Muscle of leg (tissue), 16 donors: ENCODE results near the gene COL16A1. TPM values are rescaled to one million over a fixed set of nuclear protein-coding genes. Genes with fewer than 3 reads are reported as not detected.
A peak's percentile ranks its signal among the peaks of the same experiment; 100 is the strongest.

Experiments used
- DNase-seq: peaks from one replicate; pipeline ENCODE4 v3.0.0; 2013
- H3K27ac ChIP-seq: one replicate; pipeline ENCODE4 v1.5.1; 2013; ENCODE audit warnings: mild to moderate bottlenecking, low read length, control low read depth
- H3K27me3 ChIP-seq: one replicate; pipeline ENCODE4 v1.6.1; 2013; ENCODE audit warnings: low read length; ENCODE audit not compliant: control insufficient read depth, insufficient read depth
- H3K36me3 ChIP-seq: one replicate; pipeline ENCODE4 v1.6.1; 2013; ENCODE audit warnings: low read length; ENCODE audit not compliant: control insufficient read depth, insufficient read depth
- H3K4me1 ChIP-seq: one replicate; pipeline ENCODE4 v1.6.1; 2013; ENCODE audit warnings: low read length; ENCODE audit not compliant: control insufficient read depth, insufficient read depth
- H3K4me3 ChIP-seq: one replicate; pipeline ENCODE4 v1.5.1; 2013; ENCODE audit warnings: low read length, control low read depth
- H3K9me3 ChIP-seq: replicated peaks from 2 replicates; pipeline ENCODE4 v1.6.1; 2013; ENCODE audit warnings: low read depth, low read length; ENCODE audit not compliant: control insufficient read depth
- WGBS: methylation state at CpG from one replicate; pipeline ENCODE4 v1.1.5; 2013; ENCODE audit warnings: missing lambda C conversion rate; ENCODE audit not compliant: insufficient coverage; 5-methylcytosine and 5-hydroxymethylcytosine counted together
- long read RNA-seq, 11 donors: transcript quantifications; one replicate each; lab custom pipeline, GENCODE V29; 2026
- polyA plus RNA-seq, 8 donors: library from polyadenylated mRNA; unstranded; fragments of 120-200 nt; gene quantifications; one replicate each; pipeline versions ENCODE4 v1.2.1 to v1.2.3, GENCODE V29; 2013; ENCODE audit warnings: inconsistent platforms in 1 of 8, low replicate concordance in 1 of 8; ENCODE audit not compliant: insufficient read length in 8 of 8, insufficient read depth in 1 of 8
- total RNA-seq: library from RNA; stranded (reverse); fragments of 120-200 nt; gene quantifications from one replicate; pipeline ENCODE4 v1.2.4, GENCODE V29; 2013

Gene COL16A1
- total RNA-seq (229 TPM), polyA plus RNA-seq (100 to 1,000 TPM in 7 of 8 donors, 10 to 100 TPM in 1; 96.2 to 245 (median 136) TPM)
- long read RNA-seq, donor 1, result 0 reads
- long read RNA-seq, donor 2, result 0 reads
- long read RNA-seq, donor 3, partial matches to known transcripts, result 5 of 5 reads
- long read RNA-seq, donor 3, other reads (novel, unspliced or antisense), result 0 of 5 reads
- long read RNA-seq, donor 4, full-length matches to known transcripts, result 1 of 1 reads
- long read RNA-seq, donor 4, partial matches to known transcripts, result 0 of 1 reads
- long read RNA-seq, donor 4, other reads (novel, unspliced or antisense), result 0 of 1 reads
- long read RNA-seq, donor 5, full-length matches to known transcripts, result 3 of 56 reads
- long read RNA-seq, donor 5, partial matches to known transcripts, result 53 of 56 reads
- long read RNA-seq, donor 5, other reads (novel, unspliced or antisense), result 0 of 56 reads
- long read RNA-seq, donor 6, full-length matches to known transcripts, result 3 of 24 reads
- long read RNA-seq, donor 6, partial matches to known transcripts, result 21 of 24 reads
- long read RNA-seq, donor 6, other reads (novel, unspliced or antisense), result 0 of 24 reads
- long read RNA-seq, donor 7, full-length matches to known transcripts, result 1 of 29 reads
- long read RNA-seq, donor 7, partial matches to known transcripts, result 28 of 29 reads
- long read RNA-seq, donor 7, other reads (novel, unspliced or antisense), result 0 of 29 reads
- long read RNA-seq, donor 8, partial matches to known transcripts, result 21 of 21 reads
- long read RNA-seq, donor 8, other reads (novel, unspliced or antisense), result 0 of 21 reads
- long read RNA-seq, donor 9, partial matches to known transcripts, result 16 of 16 reads
- long read RNA-seq, donor 9, other reads (novel, unspliced or antisense), result 0 of 16 reads
- long read RNA-seq, donor 10, partial matches to known transcripts, result 14 of 15 reads
- long read RNA-seq, donor 10, other reads (novel, unspliced or antisense), result 0 of 15 reads
- long read RNA-seq, donor 11, full-length matches to known transcripts, result 1 of 27 reads
- long read RNA-seq, donor 11, partial matches to known transcripts, result 26 of 27 reads
- long read RNA-seq, donor 11, other reads (novel, unspliced or antisense), result 0 of 27 reads

GRCh38 chr1:31703431-31704270 lies at the start of gene COL16A1:
Gene COL16A1 (minus strand): TSS chr1:31704017. CDS start chr1:31702193, 1,824 bp downstream.
- peak within 1 kb of the TSS; percentile 62 for H3K4me3 ChIP-seq
- H3K27ac ChIP-seq, result peak within 1 kb of the TSS; percentile 90
- DNase-seq, result peak; percentile 95
- peaks cover 7% of the 10 kb centered on the region for H3K36me3 ChIP-seq
- peaks cover 16% of the 10 kb centered on the region for H3K27me3 ChIP-seq
- no peaks in the 10 kb centered on the region for H3K9me3 ChIP-seq
- H3K4me1 ChIP-seq, result peaks cover 73% of the 10 kb centered on the region
- 9% methylated on average over 26 of the region's 40 CpGs for WGBS

GRCh38 chr1:31752952-31753475 lies 49.2 kb upstream of the COL16A1 start:
- Histone ChIP-seq H3K9me3 (no peaks in the 10 kb centered on the region), H3K4me1 (peaks cover 68% of the 10 kb centered on the region), H3K4me3 (no peak overlapping the region), H3K27ac (peak overlapping the region; percentile 91), H3K36me3 (no peaks in the 10 kb centered on the region), H3K27me3 (no peaks in the 10 kb centered on the region)
- WGBS, result 76% methylated on average over 10 of the region's 12 CpGs
- DNase-seq, result peak; percentile 44

GRCh38 chr1:31752258-31752657 lies 48.4 kb upstream of the COL16A1 start:
- H3K27me3 ChIP-seq, result no peaks in the 10 kb centered on the region
- no peaks in the 10 kb centered on the region for H3K9me3 ChIP-seq
- WGBS, result 22% methylated on average over 4 of the region's 7 CpGs
- no peak for DNase-seq
- no peaks in the 10 kb centered on the region for H3K36me3 ChIP-seq
- H3K4me1 ChIP-seq, result peaks cover 68% of the 10 kb centered on the region
- no peak overlapping the region for H3K27ac ChIP-seq
- H3K4me3 ChIP-seq, result no peak overlapping the region

GRCh38 chr1:31751822-31752241 lies 48.0 kb upstream of the COL16A1 start:
- no peak for DNase-seq
- no peaks in the 10 kb centered on the region for H3K9me3 ChIP-seq
- no peak overlapping the region for H3K4me3 ChIP-seq
- no peak overlapping the region for H3K27ac ChIP-seq
- no peaks in the 10 kb centered on the region for H3K36me3 ChIP-seq
- 76% methylated on average over 3 of the region's 5 CpGs for WGBS
- H3K4me1 ChIP-seq, result peaks cover 69% of the 10 kb centered on the region
- H3K27me3 ChIP-seq, result no peaks in the 10 kb centered on the region

- Histone ChIP-seq H3K4me3 (no peak overlapping the region), H3K36me3 (no peaks in the 10 kb centered on the region), H3K27me3 (no peaks in the 10 kb centered on the region), H3K27ac (no peak overlapping the region), H3K4me1 (peaks cover 69% of the 10 kb centered on the region), H3K9me3 (no peaks in the 10 kb centered on the region)
- no peak for DNase-seq
- WGBS, result 20% methylated on average over 6 of the region's 11 CpGs
These were observed 47.2 kb upstream of the COL16A1 start for GRCh38 chr1:31750858-31751510.

- DNase-seq, result no peak
- Histone ChIP-seq H3K36me3 (no peaks in the 10 kb centered on the region), H3K4me3 (no peak overlapping the region), H3K4me1 (peaks cover 67% of the 10 kb centered on the region), H3K27me3 (no peaks in the 10 kb centered on the region), H3K9me3 (no peaks in the 10 kb centered on the region), H3K27ac (no peak overlapping the region)
- 65% methylated on average over 5 of the region's 7 CpGs for WGBS
These were observed 46.2 kb upstream of the COL16A1 start for GRCh38 chr1:31749785-31750735.

- DNase-seq, result no peak
- Histone ChIP-seq H3K36me3 (no peaks in the 10 kb centered on the region), H3K27ac (no peak overlapping the region), H3K4me3 (no peak overlapping the region), H3K27me3 (no peaks in the 10 kb centered on the region), H3K4me1 (peaks cover 51% of the 10 kb centered on the region), H3K9me3 (no peaks in the 10 kb centered on the region)
- 60% methylated on average over 4 of the region's 4 CpGs for WGBS
These were observed 44.5 kb upstream of the COL16A1 start for GRCh38 chr1:31748365-31748764.

GRCh38 chr1:31747304-31747703 lies 43.5 kb upstream of the COL16A1 start:
- peaks cover 40% of the 10 kb centered on the region for H3K4me1 ChIP-seq
- H3K4me3 ChIP-seq, result no peak overlapping the region
- DNase-seq, result no peak
- H3K36me3 ChIP-seq, result no peaks in the 10 kb centered on the region
- H3K27me3 ChIP-seq, result no peaks in the 10 kb centered on the region
- no peaks in the 10 kb centered on the region for H3K9me3 ChIP-seq
- 91% methylated on average over 1 of the region's 1 CpG for WGBS
- no peak overlapping the region for H3K27ac ChIP-seq
